Panc1 (cell line): ENCODE results near the gene CNOT1.

Experiments used
- CTCF ChIP-seq: fragments of 450-650 bp; IDR thresholded peaks from 2 replicates; pipeline ENCODE4 v1.5.1; 2017; ENCODE audit warnings: mild to moderate bottlenecking
- POLR2AphosphoS5 ChIP-seq: IDR thresholded peaks from 2 replicates; pipeline ENCODE4 v1.6.1; 2012; ENCODE audit warnings: mild to moderate bottlenecking, low read depth, low read length, moderate library complexity
- TF ChIP-seq, protein P1 (sequence below), 2 experiments: IDR thresholded peaks; 2 replicates each; pipeline ENCODE4 v1.6.1; 2011 to 2012; ENCODE audit warnings: low read depth in 2 of 2, control low read depth in 1 of 2, low read length in 1 of 2, mild to moderate bottlenecking in 1 of 2, moderate library complexity in 1 of 2; ENCODE audit not compliant: insufficient read depth in 1 of 2

DNA sequence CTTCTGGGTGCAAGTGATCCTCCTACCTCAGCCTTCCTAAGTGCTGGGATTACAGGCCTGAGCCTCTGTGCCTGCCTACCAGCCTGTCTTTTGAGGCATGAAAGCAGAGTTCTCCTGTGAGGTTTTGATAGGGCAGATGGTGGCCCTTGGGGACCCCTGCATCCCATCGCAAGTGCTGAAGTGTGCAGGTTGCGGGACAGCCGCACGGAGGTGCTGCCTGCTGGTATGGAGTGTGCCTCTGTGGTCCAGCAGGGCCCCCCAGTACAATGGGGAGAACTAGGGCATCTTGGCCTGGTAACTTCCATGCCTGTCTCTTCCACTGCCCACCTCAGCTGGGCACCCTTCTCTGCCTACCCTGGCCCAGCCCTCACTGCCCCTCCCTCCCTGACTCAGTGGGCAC is 139.6 kb downstream of the CNOT1 start:
- no peak for TF ChIP-seq CTCF
- no peak for TF ChIP-seq POLR2AphosphoS5
- TF ChIP-seq, protein P1, sequence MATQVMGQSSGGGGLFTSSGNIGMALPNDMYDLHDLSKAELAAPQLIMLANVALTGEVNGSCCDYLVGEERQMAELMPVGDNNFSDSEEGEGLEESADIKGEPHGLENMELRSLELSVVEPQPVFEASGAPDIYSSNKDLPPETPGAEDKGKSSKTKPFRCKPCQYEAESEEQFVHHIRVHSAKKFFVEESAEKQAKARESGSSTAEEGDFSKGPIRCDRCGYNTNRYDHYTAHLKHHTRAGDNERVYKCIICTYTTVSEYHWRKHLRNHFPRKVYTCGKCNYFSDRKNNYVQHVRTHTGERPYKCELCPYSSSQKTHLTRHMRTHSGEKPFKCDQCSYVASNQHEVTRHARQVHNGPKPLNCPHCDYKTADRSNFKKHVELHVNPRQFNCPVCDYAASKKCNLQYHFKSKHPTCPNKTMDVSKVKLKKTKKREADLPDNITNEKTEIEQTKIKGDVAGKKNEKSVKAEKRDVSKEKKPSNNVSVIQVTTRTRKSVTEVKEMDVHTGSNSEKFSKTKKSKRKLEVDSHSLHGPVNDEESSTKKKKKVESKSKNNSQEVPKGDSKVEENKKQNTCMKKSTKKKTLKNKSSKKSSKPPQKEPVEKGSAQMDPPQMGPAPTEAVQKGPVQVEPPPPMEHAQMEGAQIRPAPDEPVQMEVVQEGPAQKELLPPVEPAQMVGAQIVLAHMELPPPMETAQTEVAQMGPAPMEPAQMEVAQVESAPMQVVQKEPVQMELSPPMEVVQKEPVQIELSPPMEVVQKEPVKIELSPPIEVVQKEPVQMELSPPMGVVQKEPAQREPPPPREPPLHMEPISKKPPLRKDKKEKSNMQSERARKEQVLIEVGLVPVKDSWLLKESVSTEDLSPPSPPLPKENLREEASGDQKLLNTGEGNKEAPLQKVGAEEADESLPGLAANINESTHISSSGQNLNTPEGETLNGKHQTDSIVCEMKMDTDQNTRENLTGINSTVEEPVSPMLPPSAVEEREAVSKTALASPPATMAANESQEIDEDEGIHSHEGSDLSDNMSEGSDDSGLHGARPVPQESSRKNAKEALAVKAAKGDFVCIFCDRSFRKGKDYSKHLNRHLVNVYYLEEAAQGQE (IDR thresholded peaks at IDR 0.05; ENCODE audit: insufficient read depth in 1 of 2, low read depth in 2 of 2, low read length in 1 of 2): no peak
